IMR-90 (cell line): ENCODE results near the gene CITED2. TPM values are rescaled to one million over a fixed set of nuclear protein-coding genes. Genes with fewer than 3 reads are reported as not detected.
A peak's percentile ranks its signal among the peaks of the same experiment; 100 is the strongest.

Experiments
- ATAC-seq: fragments of 200-7000 bp; cut with Tn5 transposase; 2 replicates; pipeline ENCODE4 v1.9.1; 2020; ENCODE audit warnings: low read depth, mild to moderate bottlenecking, moderate library complexity
- BruUV-seq: library from RNA; stranded (reverse); fragments of 400-500 nt; replicated peaks from 2 replicates; lab custom pipeline; 2021; lab: Mats Ljungman, UMichigan
- CTCF ChIA-PET: fragments of 300-600 bp; formaldehyde crosslinking; extraction: SDS; loops from one replicate; lab custom pipeline; 2021; ENCODE audit warnings: antibody characterized with exemption; lab: Yijun Ruan, JAX
- POLR2A ChIA-PET: fragments of 300-600 bp; sonication (Branson Sonifier 250); formaldehyde crosslinking; loops from one replicate; lab custom pipeline; 2022; ENCODE audit warnings: antibody characterized with exemption; ENCODE audit not compliant: unreplicated experiment; lab: Charles Lee
- DNase-seq: peaks from one replicate; pipeline ENCODE4 v3.0.0; 2013
- H2AFZ ChIP-seq: replicated peaks from 2 replicates; pipeline ENCODE3; 2013; ENCODE audit warnings: low read length, mild to moderate bottlenecking; ENCODE audit not compliant: poor library complexity
- H2AK5ac ChIP-seq: 2 replicates; pipeline ENCODE4 v1.6.1; 2013; ENCODE audit warnings: low read depth, low read length, inconsistent platforms
- H2AK9ac ChIP-seq: replicated peaks from 2 replicates; pipeline ENCODE3; 2013; ENCODE audit warnings: mild to moderate bottlenecking, low read depth, low read length, moderate library complexity; ENCODE audit not compliant: poor library complexity
- H2BK120ac ChIP-seq: 2 replicates; pipeline ENCODE4 v1.6.1; 2013; ENCODE audit warnings: low read depth, low read length, inconsistent platforms
- H2BK15ac ChIP-seq: 3 replicates; pipeline ENCODE4 v1.6.1; 2013; ENCODE audit warnings: low read depth, low read length, inconsistent platforms
- H2BK20ac ChIP-seq: 2 replicates; pipeline ENCODE4 v1.6.1; 2013; ENCODE audit warnings: low read depth, mild to moderate bottlenecking, inconsistent platforms, low read length, moderate library complexity
- H2BK5ac ChIP-seq: 2 replicates; pipeline ENCODE4 v1.6.1; 2013; ENCODE audit warnings: mild to moderate bottlenecking, low read depth, low read length, inconsistent platforms; ENCODE audit not compliant: poor library complexity, severe bottlenecking
- H3K14ac ChIP-seq: replicated peaks from 2 replicates; pipeline ENCODE4 v1.6.1; 2013; ENCODE audit warnings: low read depth, low read length, inconsistent platforms
- H3K18ac ChIP-seq: 2 replicates; pipeline ENCODE4 v1.6.1; 2013; ENCODE audit warnings: low read depth, low read length, control low read depth
- H3K23ac ChIP-seq: 2 replicates; pipeline ENCODE4 v1.6.1; 2013; ENCODE audit warnings: low read depth, low read length, inconsistent platforms
- H3K27ac ChIP-seq: 2 replicates; pipeline ENCODE4 v1.5.1; 2013; ENCODE audit warnings: mild to moderate bottlenecking, control low read depth, low read length; ENCODE audit not compliant: insufficient read depth
- H3K27me3 ChIP-seq: 2 replicates; pipeline ENCODE4 v1.6.1; 2013; ENCODE audit warnings: low read length; ENCODE audit not compliant: control insufficient read depth, insufficient read depth
- H3K36me3 ChIP-seq: 2 replicates; pipeline ENCODE4 v1.6.1; 2013; ENCODE audit warnings: low read length, mixed read lengths; ENCODE audit not compliant: control insufficient read depth, insufficient read depth
- H3K4ac ChIP-seq: 2 replicates; pipeline ENCODE4 v1.6.1; 2013; ENCODE audit warnings: low read depth, low read length, inconsistent platforms
- H3K4me1 ChIP-seq: 2 replicates; pipeline ENCODE4 v1.6.1; 2013; ENCODE audit warnings: low read length, mixed read lengths; ENCODE audit not compliant: control insufficient read depth, insufficient read depth
- H3K4me2 ChIP-seq: 2 replicates; pipeline ENCODE4 v1.6.1; 2013; ENCODE audit warnings: low read depth, mild to moderate bottlenecking, control low read depth, low read length, moderate library complexity
- H3K4me3 ChIP-seq: 2 replicates; pipeline ENCODE4 v1.5.1; 2013; ENCODE audit warnings: low read depth, mild to moderate bottlenecking, control low read depth, low read length, moderate library complexity; ENCODE audit not compliant: insufficient read depth
- H3K56ac ChIP-seq: 2 replicates; pipeline ENCODE4 v1.6.1; 2013; ENCODE audit warnings: low read length, inconsistent platforms; ENCODE audit not compliant: insufficient read depth; ENCODE audit errors: extremely low read depth
- H3K79me1 ChIP-seq, 2 experiments: 2 replicates each; pipeline ENCODE4 v1.6.1; 2013; ENCODE audit warnings: low read length in 2 of 2, inconsistent platforms in 1 of 2, low read depth in 1 of 2
- H3K9ac ChIP-seq: 2 replicates; pipeline ENCODE4 v1.6.1; 2013; ENCODE audit warnings: low read depth, low read length, control low read depth
- H3K9me1 ChIP-seq: 2 replicates; pipeline ENCODE4 v1.6.1; 2013; ENCODE audit warnings: low read length, inconsistent platforms; ENCODE audit not compliant: insufficient read depth
- H3K9me3 ChIP-seq: 2 replicates; pipeline ENCODE4 v1.6.1; 2013; ENCODE audit warnings: low read length; ENCODE audit not compliant: control insufficient read depth, insufficient read depth
- H4K20me1 ChIP-seq: 2 replicates; pipeline ENCODE4 v1.6.1; 2013; ENCODE audit warnings: low read length, inconsistent platforms; ENCODE audit not compliant: insufficient read depth
- H4K5ac ChIP-seq: 2 replicates; pipeline ENCODE4 v1.6.1; 2013; ENCODE audit warnings: mild to moderate bottlenecking, low read depth, low read length, control low read depth
- H4K8ac ChIP-seq, 2 experiments: 2 replicates each; pipeline ENCODE4 v1.6.1; 2013; ENCODE audit warnings: low read depth in 2 of 2, low read length in 2 of 2, control low read depth in 1 of 2, inconsistent platforms in 1 of 2
- H4K91ac ChIP-seq: 2 replicates; pipeline ENCODE4 v1.6.1; 2013; ENCODE audit warnings: low read depth, low read length, inconsistent platforms; ENCODE audit not compliant: insufficient read depth
- CEBPB ChIP-seq: IDR thresholded peaks from 2 replicates; pipeline ENCODE4 v1.6.1; 2012; ENCODE audit warnings: low read depth, low read length, improper control_type of control experiment
- FOS ChIP-seq: fragments of 150-350 bp; IDR thresholded peaks from 2 replicates; pipeline ENCODE4 v1.6.1; 2016; ENCODE audit warnings: low read depth, low read length
- MAFK ChIP-seq: IDR thresholded peaks from 2 replicates; pipeline ENCODE4 v1.6.1; 2012; ENCODE audit warnings: low read depth, low read length, improper control_type of control experiment
- NFE2L2 ChIP-seq: fragments of 150-350 bp; IDR thresholded peaks from 2 replicates; pipeline ENCODE4 v1.6.1; 2016; ENCODE audit warnings: low read depth, mild to moderate bottlenecking, low read length
- WGBS, 2 experiments: methylation state at CpG; one replicate each; pipeline versions ENCODE4 v1.1.5 to v1.1.7; 2013; ENCODE audit warnings: missing lambda C conversion rate in 2 of 2; ENCODE audit not compliant: insufficient read length in 1 of 2; ENCODE audit errors: extremely low coverage in 2 of 2; 5-methylcytosine and 5-hydroxymethylcytosine counted together
- dilution Hi-C: fragments of 300-500 bp; cut with HindIII; formaldehyde crosslinking; loops from one replicate; pipeline ENCODE4 v1.14.3; 2018; ENCODE audit warnings: low sequenced_read_pairs; ENCODE audit not compliant: unreplicated experiment
- in situ Hi-C: fragments of 300-500 bp; cut with MboI; formaldehyde crosslinking; loops from 3 replicates; pipeline ENCODE4 v1.14.3; 2019; ENCODE audit warnings: low sequenced_read_pairs, inconsistent platforms, mixed read lengths
- intact Hi-C: fragments of 100-400 bp; cut with micrococcal nuclease; formaldehyde crosslinking; loops from 2 replicates; pipeline ENCODE4 v1.10.0; 2022
- polyA plus RNA-seq, 3 experiments: library from polyadenylated mRNA; depleted of rRNA; stranded (reverse); fragments of >200 nt; gene quantifications; 2 replicates each; pipeline ENCODE4 v1.2.3, GENCODE V29; 2012; ENCODE audit warnings: low replicate concordance in 1 of 3
- total RNA-seq: library from RNA; depleted of rRNA; stranded (reverse); fragments of >200 nt; gene quantifications from 2 replicates; pipeline ENCODE4 v1.2.3, GENCODE V29; 2012

CITED2 gene
- total and polyA plus RNA-seq, 2 of the 4 experiments (the other 2 are of a cell fraction): 163 to 483 TPM

- no peak for TF ChIP-seq NFE2L2
Observed at GRCh38 chr6:139335447-139336210, 38.8 kb downstream of the CITED2 start (continued).

DNA sequence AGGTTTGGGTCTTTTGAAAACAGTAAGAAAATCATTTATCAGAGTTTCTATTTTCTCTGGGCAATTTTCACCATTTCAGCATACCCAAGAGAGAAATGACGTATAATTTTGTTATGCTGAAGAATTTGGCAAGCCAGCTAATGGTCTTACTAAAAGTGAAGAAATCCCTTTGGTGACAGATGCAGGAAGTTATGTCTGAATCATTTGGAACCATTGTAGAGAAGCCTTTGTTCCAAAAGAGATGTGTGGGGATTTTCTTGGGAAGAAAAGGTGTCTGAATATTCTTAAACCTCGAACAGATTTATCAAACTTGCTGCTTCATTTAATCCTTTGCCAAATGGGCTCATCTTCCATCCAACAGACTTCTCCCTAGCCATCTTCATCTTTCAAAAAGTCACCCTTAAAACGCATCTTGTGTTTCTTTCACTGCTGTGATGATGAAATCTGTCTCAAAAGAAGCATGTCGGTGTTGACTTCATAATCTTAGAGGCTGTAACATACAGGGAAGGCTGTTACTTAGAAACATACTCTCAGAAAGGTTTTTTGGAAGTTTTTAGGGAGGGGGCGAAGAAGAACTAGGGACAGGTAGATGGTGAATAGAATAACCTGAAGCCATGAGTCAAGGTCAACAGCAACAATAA is 39.5 kb downstream of the CITED2 start:
- Histone ChIP-seq H3K4me3 (no peak overlapping the region), H2AK9ac (no peak overlapping the region), H4K8ac (peak overlapping the region in 1 of 2 experiments; percentile 66; a peak in 2 of 4 replicates), H3K4me1 (peaks cover 6% of the 10 kb centered on the region), H4K5ac (peak overlapping the region; percentile 94), H2AK5ac (peak overlapping the region; percentile 33; the same call in 1 of the 2 replicates), H4K91ac (0 out of 2 replicates have a peak overlapping the region, but pooled peaks have one; percentile 43), H3K9me1 (no peaks in the 10 kb centered on the region), H2BK15ac (peak overlapping the region; percentile 60; the same call in 1 of the 3 replicates), H3K18ac (peak overlapping the region; percentile 96), H4K20me1 (no peaks in the 10 kb centered on the region), H3K9ac (no peak overlapping the region), H3K27me3 (no peaks in the 10 kb centered on the region), H3K27ac (no peak overlapping the region), H3K4me2 (peak overlapping the region; percentile 82; the same call in 1 of the 2 replicates), H3K9me3 (no peaks in the 10 kb centered on the region), H3K79me1 (no peaks in the 10 kb centered on the region), H3K36me3 (no peaks in the 10 kb centered on the region), H3K4ac (peak overlapping the region; percentile 40; the same call in 1 of the 2 replicates), H2AFZ (no peak overlapping the region), H2BK120ac (peak overlapping the region; percentile 89), H2BK20ac (peak overlapping the region; percentile 92; the same call in 1 of the 2 replicates), H3K23ac (0 out of 2 replicates have a peak overlapping the region, but pooled peaks have one; percentile 13), H2BK5ac (peak overlapping the region; percentile 67), H3K56ac (no peak overlapping the region), H3K14ac (peak overlapping the region; percentile 59; the same call in 1 of the 2 replicates)
- TF ChIP-seq CEBPB (peak; percentile 86), FOS (peak; percentile 50; the same call in 1 of the 2 replicates), MAFK (no peak; the same call in 1 of the 2 replicates)
- no TSS peak for BruUV-seq
- dilution Hi-C loops (no loop called here), in situ Hi-C loops (no loop called here), intact Hi-C loops (no loop called here)
- WGBS, 2 experiments: no CpG with 5 or more reads among the region's 5 CpGs
- ChIA-PET POLR2A (no interaction called here), CTCF (interaction anchor here (1.8 kb wide), 1 partner anchor 116 kb away, joined by 4 read pairs; no protein-coding TSS in a partner anchor)
- ATAC-seq: peak; percentile 71
- peak; percentile 95 for DNase-seq
